Astrocyte (in vitro differentiated cells and primary cell): ENCODE data around the gene DEPP1. TPM values are rescaled to one million over a fixed set of nuclear protein-coding genes. Genes with fewer than 3 reads are reported as not detected.

Experiments
- DNase-seq: peaks from one replicate; pipeline ENCODE4 v3.0.0-alpha.2; 2010; ENCODE audit warnings: low read depth
- FAIRE-seq: peaks from 2 replicates; lab custom pipeline; 2011; peaks lifted over from hg19 to GRCh38; lab: Jason Lieb, UNC
- H2AFZ ChIP-seq: 2 replicates; pipeline ENCODE4 v1.6.0; 2012; ENCODE audit warnings: low read depth, low read length, inconsistent platforms
- H3K27ac ChIP-seq: 2 replicates; pipeline ENCODE4 v1.5.1; 2011; ENCODE audit warnings: low read depth, low read length, inconsistent platforms
- H3K27me3 ChIP-seq: 2 replicates; pipeline ENCODE4 v1.6.0; 2011; ENCODE audit warnings: low read length, inconsistent platforms; ENCODE audit not compliant: insufficient read depth
- H3K36me3 ChIP-seq: 2 replicates; pipeline ENCODE4 v1.5.1; 2011; ENCODE audit warnings: low read length, inconsistent platforms; ENCODE audit not compliant: insufficient read depth
- H3K4me1 ChIP-seq: 2 replicates; pipeline ENCODE4 v1.5.1; 2011; ENCODE audit warnings: low read length, inconsistent platforms; ENCODE audit not compliant: insufficient read depth
- H3K4me2 ChIP-seq: 2 replicates; pipeline ENCODE4 v1.6.0; 2012; ENCODE audit warnings: low read length, inconsistent platforms
- H3K4me3 ChIP-seq: 2 replicates; pipeline ENCODE4 v1.5.1; 2011; ENCODE audit warnings: low read depth, mild to moderate bottlenecking, low read length, inconsistent platforms; ENCODE audit not compliant: insufficient read depth
- H3K79me2 ChIP-seq: 2 replicates; pipeline ENCODE4 v1.6.0; 2012; ENCODE audit warnings: mild to moderate bottlenecking, low read length, inconsistent platforms; ENCODE audit not compliant: insufficient read depth
- H3K9ac ChIP-seq: 2 replicates; pipeline ENCODE4 v1.6.0; 2012; ENCODE audit warnings: mild to moderate bottlenecking, low read length, inconsistent platforms
- H3K9me3 ChIP-seq: 2 replicates; pipeline ENCODE4 v1.5.1; 2012; ENCODE audit warnings: low read depth, mild to moderate bottlenecking, low read length, inconsistent platforms; ENCODE audit not compliant: insufficient read depth
- H4K20me1 ChIP-seq: 2 replicates; pipeline ENCODE4 v1.6.0; 2012; ENCODE audit warnings: low read length, inconsistent platforms; ENCODE audit not compliant: insufficient read depth
- H3K27ac Mint-ChIP-seq: one replicate; pipeline ENCODE4 v1.8.0; 2021; ENCODE audit warnings: mild to moderate bottlenecking, mixed read lengths; ENCODE audit not compliant: unreplicated experiment
- H3K27me3 Mint-ChIP-seq: one replicate; pipeline ENCODE4 v1.8.0; 2021; ENCODE audit warnings: low read depth, mixed read lengths; ENCODE audit not compliant: unreplicated experiment
- H3K36me3 Mint-ChIP-seq: one replicate; pipeline ENCODE4 v1.8.0; 2021; ENCODE audit warnings: low read depth, mixed read lengths; ENCODE audit not compliant: unreplicated experiment
- H3K4me1 Mint-ChIP-seq: one replicate; pipeline ENCODE4 v1.8.0; 2021; ENCODE audit warnings: low read depth, mixed read lengths; ENCODE audit not compliant: unreplicated experiment
- H3K4me3 Mint-ChIP-seq: one replicate; pipeline ENCODE4 v1.8.0; 2021; ENCODE audit warnings: mild to moderate bottlenecking, moderate library complexity, mixed read lengths; ENCODE audit not compliant: unreplicated experiment
- H3K9me3 Mint-ChIP-seq: one replicate; pipeline ENCODE4 v1.8.0; 2021; ENCODE audit warnings: mild to moderate bottlenecking, mixed read lengths; ENCODE audit not compliant: unreplicated experiment
- EZH2 ChIP-seq: IDR thresholded peaks from 2 replicates; pipeline ENCODE4 v1.6.1; 2012; ENCODE audit warnings: mild to moderate bottlenecking, low read length, inconsistent platforms; ENCODE audit not compliant: insufficient read depth
- total RNA-seq: library from RNA; stranded (reverse); gene quantifications from 2 replicates; pipeline ENCODE4 v1.2.1, GENCODE V29; 2021
- TF ChIP-seq, protein P1 (sequence below): IDR thresholded peaks from 2 replicates; pipeline ENCODE4 v1.5.1; 2011; ENCODE audit warnings: low read depth, mild to moderate bottlenecking, inconsistent platforms, low read length, moderate library complexity; ENCODE audit not compliant: insufficient read depth

DEPP1 gene
- total RNA-seq, 1 donor from 2014 or later, result 6.6 TPM

DNA sequence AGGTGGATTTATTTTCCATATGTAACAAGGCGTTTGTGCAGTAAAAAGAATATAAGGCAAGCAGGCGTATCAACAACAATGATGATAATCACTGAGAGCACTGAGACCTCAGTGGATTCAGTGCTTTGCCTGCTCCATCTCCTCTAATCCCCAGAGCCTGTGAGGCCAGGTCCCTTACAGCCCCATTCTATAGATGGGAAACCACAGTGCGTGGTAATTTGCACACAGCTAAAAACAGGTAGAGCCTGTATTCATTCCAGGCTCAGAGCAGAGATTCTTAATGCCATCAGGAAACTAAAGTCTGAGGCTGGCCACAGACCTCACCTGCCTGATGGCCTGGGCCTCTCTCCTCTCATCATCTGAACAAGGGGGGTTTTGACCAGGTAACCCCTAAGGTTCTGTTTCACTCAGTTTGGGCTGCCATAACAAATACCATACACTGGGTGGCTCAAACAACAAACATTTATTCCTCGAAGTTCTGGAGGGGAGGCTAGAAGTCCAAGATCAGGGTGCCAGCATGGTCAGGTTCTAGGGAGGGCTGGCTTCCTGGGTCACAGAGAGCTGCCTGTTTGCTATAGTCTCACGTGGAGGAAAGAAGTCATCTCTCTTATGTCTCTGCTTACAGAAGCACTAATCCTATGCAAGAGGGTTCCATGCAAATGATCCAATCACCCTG lies 29.3 kb downstream of the DEPP1 start:
- Histone ChIP-seq H3K27ac (no peak overlapping the region), H3K4me1 (peaks cover 5% of the 10 kb centered on the region), H3K79me2 (no peaks in the 10 kb centered on the region), H3K4me2 (no peak overlapping the region), H4K20me1 (no peaks in the 10 kb centered on the region), H3K27me3 (no peaks in the 10 kb centered on the region), H3K4me3 (no peak overlapping the region), H3K36me3 (no peaks in the 10 kb centered on the region), H3K9ac (no peak overlapping the region), H3K9me3 (no peaks in the 10 kb centered on the region), H2AFZ (no peak overlapping the region)
- TF ChIP-seq, protein P1, sequence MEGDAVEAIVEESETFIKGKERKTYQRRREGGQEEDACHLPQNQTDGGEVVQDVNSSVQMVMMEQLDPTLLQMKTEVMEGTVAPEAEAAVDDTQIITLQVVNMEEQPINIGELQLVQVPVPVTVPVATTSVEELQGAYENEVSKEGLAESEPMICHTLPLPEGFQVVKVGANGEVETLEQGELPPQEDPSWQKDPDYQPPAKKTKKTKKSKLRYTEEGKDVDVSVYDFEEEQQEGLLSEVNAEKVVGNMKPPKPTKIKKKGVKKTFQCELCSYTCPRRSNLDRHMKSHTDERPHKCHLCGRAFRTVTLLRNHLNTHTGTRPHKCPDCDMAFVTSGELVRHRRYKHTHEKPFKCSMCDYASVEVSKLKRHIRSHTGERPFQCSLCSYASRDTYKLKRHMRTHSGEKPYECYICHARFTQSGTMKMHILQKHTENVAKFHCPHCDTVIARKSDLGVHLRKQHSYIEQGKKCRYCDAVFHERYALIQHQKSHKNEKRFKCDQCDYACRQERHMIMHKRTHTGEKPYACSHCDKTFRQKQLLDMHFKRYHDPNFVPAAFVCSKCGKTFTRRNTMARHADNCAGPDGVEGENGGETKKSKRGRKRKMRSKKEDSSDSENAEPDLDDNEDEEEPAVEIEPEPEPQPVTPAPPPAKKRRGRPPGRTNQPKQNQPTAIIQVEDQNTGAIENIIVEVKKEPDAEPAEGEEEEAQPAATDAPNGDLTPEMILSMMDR, result no peak
- no peak for TF ChIP-seq EZH2
- Mint-ChIP-seq H3K36me3 (peaks cover 2% of the 10 kb centered on the region), H3K27ac (no peak overlapping the region), H3K9me3 (peaks cover 11% of the 10 kb centered on the region), H3K4me3 (no peak overlapping the region), H3K4me1 (peaks cover 56% of the 10 kb centered on the region), H3K27me3 (no peaks in the 10 kb centered on the region)
- no peak for FAIRE-seq
- no peak for DNase-seq

DNA sequence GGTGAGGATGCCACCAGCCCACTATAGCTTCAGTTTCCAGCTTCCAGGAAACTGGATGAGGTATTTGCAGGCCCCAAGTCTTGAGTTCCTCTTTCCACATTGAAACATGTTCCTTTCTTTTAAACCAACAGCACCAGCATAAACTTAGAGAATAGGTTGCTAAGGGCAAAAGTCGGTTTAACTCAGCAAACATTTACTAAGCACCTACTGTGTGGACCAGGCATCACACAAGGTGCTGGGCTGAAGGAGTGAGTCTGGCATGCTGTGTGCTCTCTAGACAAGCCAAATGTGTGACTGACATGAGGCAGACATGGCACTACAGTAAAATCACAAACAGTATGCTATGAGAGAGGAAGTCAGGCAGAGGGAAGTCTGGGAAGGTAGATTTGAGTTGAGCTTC lies 30.0 kb downstream of the DEPP1 start:
- Histone ChIP-seq H3K36me3 (no peaks in the 10 kb centered on the region), H3K4me2 (no peak overlapping the region), H4K20me1 (no peaks in the 10 kb centered on the region), H3K9ac (no peak overlapping the region), H3K9me3 (no peaks in the 10 kb centered on the region), H3K4me3 (no peak overlapping the region), H3K27ac (no peak overlapping the region), H3K4me1 (peaks cover 5% of the 10 kb centered on the region), H2AFZ (no peak overlapping the region), H3K27me3 (no peaks in the 10 kb centered on the region), H3K79me2 (no peaks in the 10 kb centered on the region)
- Mint-ChIP-seq H3K36me3 (peaks cover 2% of the 10 kb centered on the region), H3K4me3 (no peak overlapping the region), H3K27ac (no peak overlapping the region), H3K4me1 (peaks cover 50% of the 10 kb centered on the region), H3K27me3 (no peaks in the 10 kb centered on the region), H3K9me3 (peaks cover 13% of the 10 kb centered on the region)
- no peak for DNase-seq
- FAIRE-seq, result no peak
- TF ChIP-seq, protein P1, result no peak
- no peak for TF ChIP-seq EZH2
